Measurements from ENCODE around the gene SLC50A1. TPM values are rescaled to one million over a fixed set of nuclear protein-coding genes. Genes with fewer than 3 reads are reported as not detected.

The SLC50A1 gene
- total and polyA plus RNA-seq, 2 of the 8 experiments (the other 6 are each of a cell fraction or from before 2014, with no cell fraction given), result 36.5 to 90.8 TPM

Small RNA genes within 50 kb of the gene (small RNA-seq; reads per million reads assigned to genes)
- not detected for gene HMGN2P18 (ENCODE audit: insufficient read depth)
- not detected for gene RF00019 (ENCODE audit: insufficient read depth)

Other genes starting within 250 kb of the SLC50A1 start
- gene PMVK, start 199.1 kb upstream of the SLC50A1 start, total RNA-seq (2021; fragmentation: NEBNext Ultra II Directional; extraction: Animal tissue kit (Norgen Biotek cat#: 25700)), result 26.5 and 30.5 TPM in 2 replicates
- gene PMVK, start 199.1 kb upstream of the SLC50A1 start, polyA plus RNA-seq (2011; rRNA removed), result 23.8 and 36.8 TPM in 2 replicates
- gene PBXIP1, start 179.8 kb upstream of the SLC50A1 start, total RNA-seq (2021; fragmentation: NEBNext Ultra II Directional; extraction: Animal tissue kit (Norgen Biotek cat#: 25700)), result 17.9 and 19.8 TPM in 2 replicates
- gene PBXIP1, start 179.8 kb upstream of the SLC50A1 start, polyA plus RNA-seq (2011; rRNA removed), result 12.0 and 14.3 TPM in 2 replicates
- gene PYGO2, start 174.1 kb upstream of the SLC50A1 start, total RNA-seq (2021; fragmentation: NEBNext Ultra II Directional; extraction: Animal tissue kit (Norgen Biotek cat#: 25700)), result 31.6 and 32.4 TPM in 2 replicates
- gene PYGO2, start 174.1 kb upstream of the SLC50A1 start, polyA plus RNA-seq (2011; rRNA removed), result 31.0 and 36.3 TPM in 2 replicates
- gene SHC1, start 165.1 kb upstream of the SLC50A1 start, total RNA-seq (2021; fragmentation: NEBNext Ultra II Directional; extraction: Animal tissue kit (Norgen Biotek cat#: 25700)), result 204 and 212 TPM in 2 replicates
- 177 and 197 TPM in 2 replicates for gene SHC1, start 165.1 kb upstream of the SLC50A1 start, polyA plus RNA-seq (2011; rRNA removed)
- 284 and 294 TPM in 2 replicates for gene CKS1B, start 161.2 kb upstream of the SLC50A1 start, total RNA-seq (2021; fragmentation: NEBNext Ultra II Directional; extraction: Animal tissue kit (Norgen Biotek cat#: 25700))
- 801 and 1,025 TPM in 2 replicates for gene CKS1B, start 161.2 kb upstream of the SLC50A1 start, polyA plus RNA-seq (2011; rRNA removed)
- 97.4 and 104 TPM in 2 replicates for gene FLAD1, start 152.5 kb upstream of the SLC50A1 start, total RNA-seq (2021; fragmentation: NEBNext Ultra II Directional; extraction: Animal tissue kit (Norgen Biotek cat#: 25700))
- 143 and 189 TPM in 2 replicates for gene FLAD1, start 152.5 kb upstream of the SLC50A1 start, polyA plus RNA-seq (2011; rRNA removed)
- gene LENEP, start 142.3 kb upstream of the SLC50A1 start, total RNA-seq (2021; fragmentation: NEBNext Ultra II Directional; extraction: Animal tissue kit (Norgen Biotek cat#: 25700)), result 1.2 and 1.3 TPM in 2 replicates
- 1.1 TPM in 1 of 2 replicates, not detected in the other for gene LENEP, start 142.3 kb upstream of the SLC50A1 start, polyA plus RNA-seq (2011; rRNA removed)
- gene ZBTB7B, start 133.1 kb upstream of the SLC50A1 start, total RNA-seq (2021; fragmentation: NEBNext Ultra II Directional; extraction: Animal tissue kit (Norgen Biotek cat#: 25700)), result 22.1 and 24.5 TPM in 2 replicates
- gene ZBTB7B, start 133.1 kb upstream of the SLC50A1 start, polyA plus RNA-seq (2011; rRNA removed), result 36.9 and 38.3 TPM in 2 replicates
- 0.43 TPM in 1 of 2 replicates, not detected in the other for gene DCST2, start 102.1 kb upstream of the SLC50A1 start, total RNA-seq (2021; fragmentation: NEBNext Ultra II Directional; extraction: Animal tissue kit (Norgen Biotek cat#: 25700))
- gene DCST2, start 102.1 kb upstream of the SLC50A1 start, polyA plus RNA-seq (2011; rRNA removed), result 1.7 and 2.1 TPM in 2 replicates
- not detected in 2 replicates for gene DCST1, start 102.0 kb upstream of the SLC50A1 start, total RNA-seq (2021; fragmentation: NEBNext Ultra II Directional; extraction: Animal tissue kit (Norgen Biotek cat#: 25700))
- gene DCST1, start 102.0 kb upstream of the SLC50A1 start, polyA plus RNA-seq (2011; rRNA removed), result 0.03 TPM in 1 of 2 replicates, not detected in the other
- gene ADAM15, start 84.5 kb upstream of the SLC50A1 start, total RNA-seq (2021; fragmentation: NEBNext Ultra II Directional; extraction: Animal tissue kit (Norgen Biotek cat#: 25700)), result 32.2 and 32.9 TPM in 2 replicates
- gene ADAM15, start 84.5 kb upstream of the SLC50A1 start, polyA plus RNA-seq (2011; rRNA removed), result 37.6 and 51.2 TPM in 2 replicates
- gene EFNA4, start 72.1 kb upstream of the SLC50A1 start, total RNA-seq (2021; fragmentation: NEBNext Ultra II Directional; extraction: Animal tissue kit (Norgen Biotek cat#: 25700)), result 18.5 and 21.9 TPM in 2 replicates
- 23.2 and 23.9 TPM in 2 replicates for gene EFNA4, start 72.1 kb upstream of the SLC50A1 start, polyA plus RNA-seq (2011; rRNA removed)
- 10.8 and 11.6 TPM in 2 replicates for gene EFNA3, start 57.0 kb upstream of the SLC50A1 start, total RNA-seq (2021; fragmentation: NEBNext Ultra II Directional; extraction: Animal tissue kit (Norgen Biotek cat#: 25700))
- gene EFNA3, start 57.0 kb upstream of the SLC50A1 start, polyA plus RNA-seq (2011; rRNA removed), result 13.8 and 18.7 TPM in 2 replicates
- gene EFNA1, start 8.0 kb upstream of the SLC50A1 start, total RNA-seq (2021; fragmentation: NEBNext Ultra II Directional; extraction: Animal tissue kit (Norgen Biotek cat#: 25700)), result 4.0 and 4.9 TPM in 2 replicates
- 11.8 and 14.6 TPM in 2 replicates for gene EFNA1, start 8.0 kb upstream of the SLC50A1 start, polyA plus RNA-seq (2011; rRNA removed)
- gene DPM3, start 4.7 kb downstream of the SLC50A1 start, total RNA-seq (2021; fragmentation: NEBNext Ultra II Directional; extraction: Animal tissue kit (Norgen Biotek cat#: 25700)), result 44.8 and 49.3 TPM in 2 replicates
- 227 and 349 TPM in 2 replicates for gene DPM3, start 4.7 kb downstream of the SLC50A1 start, polyA plus RNA-seq (2011; rRNA removed)
- gene KRTCAP2, start 37.5 kb downstream of the SLC50A1 start, total RNA-seq (2021; fragmentation: NEBNext Ultra II Directional; extraction: Animal tissue kit (Norgen Biotek cat#: 25700)), result 146 TPM in 2 replicates
- gene KRTCAP2, start 37.5 kb downstream of the SLC50A1 start, polyA plus RNA-seq (2011; rRNA removed), result 317 and 419 TPM in 2 replicates
- gene TRIM46, start 38.0 kb downstream of the SLC50A1 start, total RNA-seq (2021; fragmentation: NEBNext Ultra II Directional; extraction: Animal tissue kit (Norgen Biotek cat#: 25700)), result 15.0 and 15.5 TPM in 2 replicates
- gene TRIM46, start 38.0 kb downstream of the SLC50A1 start, polyA plus RNA-seq (2011; rRNA removed), result 21.6 and 34.7 TPM in 2 replicates
- gene THBS3, start 72.0 kb downstream of the SLC50A1 start, total RNA-seq (2021; fragmentation: NEBNext Ultra II Directional; extraction: Animal tissue kit (Norgen Biotek cat#: 25700)), result 2.6 and 3.0 TPM in 2 replicates
- gene THBS3, start 72.0 kb downstream of the SLC50A1 start, polyA plus RNA-seq (2011; rRNA removed), result 3.5 and 5.0 TPM in 2 replicates
- gene MTX1, start 72.8 kb downstream of the SLC50A1 start, total RNA-seq (2021; fragmentation: NEBNext Ultra II Directional; extraction: Animal tissue kit (Norgen Biotek cat#: 25700)), result 47.9 and 55.0 TPM in 2 replicates
- 131 and 161 TPM in 2 replicates for gene MTX1, start 72.8 kb downstream of the SLC50A1 start, polyA plus RNA-seq (2011; rRNA removed)
- gene ENTREP3, start 119.6 kb downstream of the SLC50A1 start, total RNA-seq (2021; fragmentation: NEBNext Ultra II Directional; extraction: Animal tissue kit (Norgen Biotek cat#: 25700)), result 52.2 and 55.4 TPM in 2 replicates
- gene ENTREP3, start 119.6 kb downstream of the SLC50A1 start, polyA plus RNA-seq (2011; rRNA removed), result 22.8 and 39.1 TPM in 2 replicates
- 48.9 and 50.0 TPM in 2 replicates for gene SCAMP3, start 126.5 kb downstream of the SLC50A1 start, total RNA-seq (2021; fragmentation: NEBNext Ultra II Directional; extraction: Animal tissue kit (Norgen Biotek cat#: 25700))
- 143 and 151 TPM in 2 replicates for gene SCAMP3, start 126.5 kb downstream of the SLC50A1 start, polyA plus RNA-seq (2011; rRNA removed)
- 58.2 and 62.2 TPM in 2 replicates for gene CLK2, start 137.7 kb downstream of the SLC50A1 start, total RNA-seq (2021; fragmentation: NEBNext Ultra II Directional; extraction: Animal tissue kit (Norgen Biotek cat#: 25700))
- gene CLK2, start 137.7 kb downstream of the SLC50A1 start, polyA plus RNA-seq (2011; rRNA removed), result 76.0 and 98.8 TPM in 2 replicates
- 5.5 and 6.4 TPM in 2 replicates for gene HCN3, start 141.6 kb downstream of the SLC50A1 start, total RNA-seq (2021; fragmentation: NEBNext Ultra II Directional; extraction: Animal tissue kit (Norgen Biotek cat#: 25700))
- 7.3 and 8.8 TPM in 2 replicates for gene HCN3, start 141.6 kb downstream of the SLC50A1 start, polyA plus RNA-seq (2011; rRNA removed)
- 2.3 and 2.4 TPM in 2 replicates for gene PKLR, start 165.6 kb downstream of the SLC50A1 start, total RNA-seq (2021; fragmentation: NEBNext Ultra II Directional; extraction: Animal tissue kit (Norgen Biotek cat#: 25700))
- gene PKLR, start 165.6 kb downstream of the SLC50A1 start, polyA plus RNA-seq (2011; rRNA removed), result 7.5 and 9.9 TPM in 2 replicates
- 368 and 370 TPM in 2 replicates for gene FDPS, start 173.0 kb downstream of the SLC50A1 start, total RNA-seq (2021; fragmentation: NEBNext Ultra II Directional; extraction: Animal tissue kit (Norgen Biotek cat#: 25700))
- gene FDPS, start 173.0 kb downstream of the SLC50A1 start, polyA plus RNA-seq (2011; rRNA removed), result 234 and 267 TPM in 2 replicates
- gene RUSC1, start 185.0 kb downstream of the SLC50A1 start, total RNA-seq (2021; fragmentation: NEBNext Ultra II Directional; extraction: Animal tissue kit (Norgen Biotek cat#: 25700)), result 54.6 and 59.8 TPM in 2 replicates
- gene RUSC1, start 185.0 kb downstream of the SLC50A1 start, polyA plus RNA-seq (2011; rRNA removed), result 90.4 and 117 TPM in 2 replicates